SU-DHL-6 (cell line): ENCODE data around the gene RAP1GAP.

Experiments
- H2AFZ ChIP-seq: fragments of 200-600 bp; sonication (generic); 2 replicates; pipeline ENCODE4 v1.6.1; 2014; ENCODE audit warnings: low read depth, mild to moderate bottlenecking, moderate library complexity, mixed read lengths, antibody characterized with exemption, low read length; ENCODE audit not compliant: severe bottlenecking
- H3F3A ChIP-seq: fragments of 200-600 bp; shearing (Covaris generic); 2 replicates; pipeline ENCODE4 v1.6.0; 2016; ENCODE audit warnings: antibody characterized with exemption, mild to moderate bottlenecking; ENCODE audit not compliant: insufficient read depth
- H3K27ac ChIP-seq: fragments of 200-600 bp; sonication (generic); 2 replicates; pipeline ENCODE4 v1.5.1; 2016; ENCODE audit warnings: low read depth, mild to moderate bottlenecking, low read length, moderate library complexity, mixed read lengths
- H3K27me3 ChIP-seq: fragments of 200-600 bp; sonication (generic), shearing (Covaris generic); 2 replicates; pipeline ENCODE4 v1.6.0; 2014; ENCODE audit warnings: mild to moderate bottlenecking, low read length
- H3K36me3 ChIP-seq: fragments of 200-600 bp; sonication (generic); 2 replicates; pipeline ENCODE4 v1.6.1; 2014; ENCODE audit warnings: mild to moderate bottlenecking, low read length, mixed read lengths
- H3K4me2 ChIP-seq: fragments of 300-600, 200-600 bp; shearing (Covaris generic), sonication (generic); 2 replicates; pipeline ENCODE4 v1.6.0; 2014; ENCODE audit warnings: low read length, low read depth, mild to moderate bottlenecking; ENCODE audit not compliant: poor library complexity, severe bottlenecking
- H3K4me3 ChIP-seq: fragments of 200-600 bp; sonication (generic); 2 replicates; pipeline ENCODE4 v1.5.1; 2014; ENCODE audit warnings: antibody characterized with exemption, low read length, mild to moderate bottlenecking, mixed read lengths; ENCODE audit not compliant: insufficient read depth, poor library complexity, severe bottlenecking
- H3K79me2 ChIP-seq: fragments of 200-600 bp; sonication (generic); 2 replicates; pipeline ENCODE4 v1.6.1; 2014; ENCODE audit warnings: mild to moderate bottlenecking, low read length, moderate library complexity; ENCODE audit not compliant: insufficient read depth
- H3K9ac ChIP-seq: fragments of 200-600 bp; sonication (generic); 2 replicates; pipeline ENCODE4 v1.7.0; 2014; ENCODE audit warnings: mild to moderate bottlenecking, low read length
- H3K9me2 ChIP-seq: fragments of 200-600 bp; sonication (generic); replicated peaks from 2 replicates; pipeline ENCODE4 v1.6.1; 2014; ENCODE audit warnings: low read length; ENCODE audit not compliant: insufficient read depth
- H3K9me3 ChIP-seq: fragments of 200-600 bp; sonication (generic); 2 replicates; pipeline ENCODE4 v1.6.1; 2014; ENCODE audit warnings: low read length, mixed read lengths; ENCODE audit not compliant: insufficient read depth
- H4K20me1 ChIP-seq: fragments of 200-600 bp; sonication (generic); 2 replicates; pipeline ENCODE4 v1.6.1; 2014; ENCODE audit warnings: low read depth, mild to moderate bottlenecking, antibody characterized with exemption, low read length, moderate library complexity, mixed read lengths
- CTCF ChIP-seq: fragments of 200-600 bp; sonication (generic); IDR thresholded peaks from one replicate; pipeline ENCODE4 v1.5.1; 2017; ENCODE audit warnings: antibody characterized with exemption, mild to moderate bottlenecking, low read length, moderate library complexity; ENCODE audit not compliant: insufficient read depth, poor library complexity, severe bottlenecking
- EZH2phosphoT487 ChIP-seq: fragments of 200-600 bp; sonication (generic), shearing (Covaris generic); conservative IDR thresholded peaks from 2 replicates; pipeline ENCODE4 v1.6.1; 2018; ENCODE audit warnings: mild to moderate bottlenecking, antibody characterized with exemption, low read length, moderate library complexity, mixed read lengths

Gene RAP1GAP

GRCh38 chr1:21693732-21694131 is 24.6 kb upstream of the RAP1GAP start:
- Histone ChIP-seq H2AFZ (no peak overlapping the region), H3K4me2 (no peak overlapping the region), H3K9me3 (no peaks in the 10 kb centered on the region), H3K36me3 (peaks cover 10% of the 10 kb centered on the region; the same call in 1 of the 2 replicates), H3F3A (no peaks in the 10 kb centered on the region), H3K4me3 (no peak overlapping the region), H3K27ac (no peak overlapping the region), H3K79me2 (no peaks in the 10 kb centered on the region), H3K9ac (no peak overlapping the region), H3K27me3 (no peaks in the 10 kb centered on the region), H4K20me1 (no peaks in the 10 kb centered on the region), H3K9me2 (no peaks in the 10 kb centered on the region)
- TF ChIP-seq EZH2phosphoT487 (no peak), CTCF (no peak)

GRCh38 chr1:21691739-21692138 is 22.6 kb upstream of the RAP1GAP start:
- Histone ChIP-seq H3K36me3 (peaks cover 13% of the 10 kb centered on the region; the same call in 1 of the 2 replicates), H3K4me3 (no peak overlapping the region), H3K4me2 (no peak overlapping the region), H3K27me3 (no peaks in the 10 kb centered on the region), H3K9me3 (no peaks in the 10 kb centered on the region), H3K79me2 (no peaks in the 10 kb centered on the region), H3K9me2 (no peaks in the 10 kb centered on the region), H3K27ac (no peak overlapping the region), H2AFZ (no peak overlapping the region), H3K9ac (no peak overlapping the region), H3F3A (no peaks in the 10 kb centered on the region), H4K20me1 (no peaks in the 10 kb centered on the region)
- TF ChIP-seq CTCF (no peak), EZH2phosphoT487 (no peak)

- H3K9ac ChIP-seq = no peak overlapping the region
- no peaks in the 10 kb centered on the region for H3K9me3 ChIP-seq
- no peaks in the 10 kb centered on the region for H3K27me3 ChIP-seq
- no peaks in the 10 kb centered on the region for H3F3A ChIP-seq
- H4K20me1 ChIP-seq = no peaks in the 10 kb centered on the region
- no peak overlapping the region for H3K27ac ChIP-seq
- no peaks in the 10 kb centered on the region for H3K9me2 ChIP-seq
- no peak overlapping the region for H3K4me2 ChIP-seq
- no peak overlapping the region for H2AFZ ChIP-seq
- peaks cover 21% of the 10 kb centered on the region for H3K36me3 ChIP-seq
- H3K4me3 ChIP-seq = no peak overlapping the region
- TF ChIP-seq EZH2phosphoT487 = no peak
- TF ChIP-seq CTCF = no peak
- H3K79me2 ChIP-seq = no peaks in the 10 kb centered on the region
Observed at GRCh38 chr1:21689661-21690372, 20.7 kb upstream of the RAP1GAP start.
